KMS-11 (cell line): ENCODE measurements around the gene PTGDS.

Experiments
- H2AFZ ChIP-seq: fragments of 200-600 bp; sonication (generic); 2 replicates; pipeline ENCODE4 v1.6.1; 2016; ENCODE audit warnings: antibody characterized with exemption, mixed run types, low read depth
- H3K27ac ChIP-seq: fragments of 200-600 bp; sonication (generic); 2 replicates; pipeline ENCODE4 v1.6.1; 2016; ENCODE audit warnings: mild to moderate bottlenecking, mixed run types
- H3K27me3 ChIP-seq: fragments of 200-600 bp; sonication (generic); 2 replicates; pipeline ENCODE4 v1.6.1; 2017; ENCODE audit warnings: mild to moderate bottlenecking, low read depth, mixed run types, moderate library complexity; ENCODE audit not compliant: insufficient read depth
- H3K36me3 ChIP-seq: fragments of 200-600 bp; sonication (generic); 2 replicates; pipeline ENCODE4 v1.6.1; 2017; ENCODE audit warnings: mild to moderate bottlenecking, mixed run types; ENCODE audit not compliant: insufficient read depth
- H3K4me1 ChIP-seq: fragments of 200-600 bp; sonication (generic); 2 replicates; pipeline ENCODE4 v1.6.1; 2016; ENCODE audit warnings: mild to moderate bottlenecking, low read depth, mixed run types; ENCODE audit not compliant: poor library complexity, severe bottlenecking
- H3K4me2 ChIP-seq: fragments of 200-600 bp; sonication (generic); 2 replicates; pipeline ENCODE4 v1.7.0; 2016; ENCODE audit warnings: mild to moderate bottlenecking, mixed run types
- H3K4me3 ChIP-seq: fragments of 200-600 bp; sonication (generic); IDR thresholded peaks from 2 replicates; pipeline ENCODE4 v1.6.1; 2017; ENCODE audit warnings: low read depth, low read length, mixed read lengths; ENCODE audit not compliant: insufficient read depth
- H3K79me2 ChIP-seq: fragments of 200-600 bp; sonication (generic); 2 replicates; pipeline ENCODE4 v1.6.1; 2016; ENCODE audit warnings: low read depth, mixed run types; ENCODE audit not compliant: insufficient read depth
- H3K9ac ChIP-seq: fragments of 200-600 bp; sonication (generic); 2 replicates; pipeline ENCODE4 v1.6.1; 2016; ENCODE audit warnings: mild to moderate bottlenecking, mixed run types
- H4K20me1 ChIP-seq: fragments of 200-600 bp; sonication (generic); 2 replicates; pipeline ENCODE4 v1.6.1; 2016; ENCODE audit warnings: mild to moderate bottlenecking, mixed run types; ENCODE audit not compliant: insufficient read depth
- CTCF ChIP-seq: fragments of 200-600 bp; sonication (generic); conservative IDR thresholded peaks from 2 replicates; pipeline ENCODE4 v1.6.1; 2017; ENCODE audit warnings: low read depth, mild to moderate bottlenecking, antibody characterized with exemption, low read length, moderate library complexity, mixed read lengths

PTGDS gene

GRCh38 chr9:136958898-136959850 is 18.1 kb upstream of the PTGDS start:
- TF ChIP-seq CTCF, result no peak

GRCh38 chr9:136960212-136960937 is 16.9 kb upstream of the PTGDS start:
- Histone ChIP-seq H3K4me3 (no peak overlapping the region), H3K79me2 (no peaks in the 10 kb centered on the region), H3K4me2 (peak overlapping the region; percentile 25; the same call in 1 of the 2 replicates), H3K36me3 (no peaks in the 10 kb centered on the region), H3K27ac (no peak overlapping the region), H2AFZ (no peak overlapping the region), H3K4me1 (peaks cover 31% of the 10 kb centered on the region), H4K20me1 (no peaks in the 10 kb centered on the region), H3K27me3 (no peaks in the 10 kb centered on the region; the same call in 1 of the 2 replicates), H3K9ac (no peak overlapping the region)
- no peak for TF ChIP-seq CTCF

More at GRCh38 chr9:136958898-136959850, 18.1 kb upstream of the PTGDS start:
- Histone ChIP-seq H3K9ac (no peak overlapping the region), H4K20me1 (no peaks in the 10 kb centered on the region), H3K27me3 (peaks cover 7% of the 10 kb centered on the region; the same call in 1 of the 2 replicates), H3K36me3 (no peaks in the 10 kb centered on the region), H2AFZ (no peak overlapping the region), H3K4me2 (no peak overlapping the region), H3K79me2 (no peaks in the 10 kb centered on the region), H3K4me1 (peaks cover 24% of the 10 kb centered on the region), H3K4me3 (no peak overlapping the region), H3K27ac (no peak overlapping the region)

GRCh38 chr9:136960938-136961275 is 16.4 kb upstream of the PTGDS start:
- no peak overlapping the region for H3K9ac ChIP-seq

More at GRCh38 chr9:136960938-136961275, 16.4 kb upstream of the PTGDS start:
- H3K4me2 ChIP-seq, result no peak overlapping the region
- H4K20me1 ChIP-seq, result no peaks in the 10 kb centered on the region
- no peak for TF ChIP-seq CTCF
- no peaks in the 10 kb centered on the region for H3K36me3 ChIP-seq
- peaks cover 35% of the 10 kb centered on the region for H3K4me1 ChIP-seq
- no peak overlapping the region for H2AFZ ChIP-seq
- no peaks in the 10 kb centered on the region; the same call in 1 of the 2 replicates for H3K27me3 ChIP-seq
- no peak overlapping the region for H3K27ac ChIP-seq
- H3K79me2 ChIP-seq, result no peaks in the 10 kb centered on the region
- no peak overlapping the region for H3K4me3 ChIP-seq
